HG02870 (cell line): Measurements from ENCODE around the gene TPCN1.

Experiments
- ATAC-seq: cut with Tn5 transposase; IDR thresholded peaks from one replicate; pipeline ENCODE4 v1.9.1; 2021; ENCODE audit warnings: mild to moderate bottlenecking, moderate library complexity; ENCODE audit not compliant: unreplicated experiment

TPCN1 gene

DNA sequence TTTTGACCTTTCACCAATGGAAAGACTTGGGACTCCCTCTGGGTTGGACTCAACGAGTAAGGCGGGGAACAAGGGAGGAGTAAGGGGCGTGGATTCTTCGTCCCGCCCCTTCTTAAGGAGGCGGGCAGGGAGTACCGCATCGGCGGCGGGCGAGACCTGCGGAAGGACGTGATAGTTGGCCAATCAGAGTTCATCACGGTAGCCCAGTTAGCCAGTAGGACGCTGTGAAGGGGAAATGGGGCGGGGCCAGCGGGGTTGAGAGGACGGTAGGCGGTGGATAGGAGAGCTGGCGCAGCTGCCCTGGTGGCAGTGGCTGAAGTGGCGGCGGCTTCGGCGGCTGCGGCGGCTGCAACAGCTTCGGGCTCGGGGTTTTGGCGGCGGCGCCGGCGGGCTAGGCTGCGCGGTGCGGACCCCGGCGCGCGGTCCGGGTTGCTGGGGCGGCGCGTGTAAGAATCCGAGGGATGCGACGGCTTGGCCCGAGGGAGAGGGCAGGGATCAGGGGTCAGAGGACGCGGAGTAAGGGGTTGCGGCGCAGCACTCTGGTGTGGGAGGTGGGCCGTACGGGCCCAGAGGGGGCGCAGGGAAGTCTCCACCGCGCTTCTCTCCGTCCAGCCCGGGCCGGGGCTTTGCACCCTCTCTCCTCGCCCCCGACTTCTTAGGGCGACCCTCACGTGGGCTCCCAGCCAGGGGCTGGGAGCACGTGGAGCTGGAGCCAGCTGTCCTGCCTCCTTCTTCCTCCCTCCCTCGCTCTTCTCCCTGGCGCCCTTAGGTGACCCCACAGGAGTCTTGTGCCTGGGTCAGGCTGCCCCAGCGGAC lies at the start of gene TPCN1:
Gene TPCN1 (plus strand): TSS at position 284 of the 816 bp plus-strand sequence. CDS start 5,389 bp downstream, outside the sequence.
- peak; percentile 87 for ATAC-seq

DNA sequence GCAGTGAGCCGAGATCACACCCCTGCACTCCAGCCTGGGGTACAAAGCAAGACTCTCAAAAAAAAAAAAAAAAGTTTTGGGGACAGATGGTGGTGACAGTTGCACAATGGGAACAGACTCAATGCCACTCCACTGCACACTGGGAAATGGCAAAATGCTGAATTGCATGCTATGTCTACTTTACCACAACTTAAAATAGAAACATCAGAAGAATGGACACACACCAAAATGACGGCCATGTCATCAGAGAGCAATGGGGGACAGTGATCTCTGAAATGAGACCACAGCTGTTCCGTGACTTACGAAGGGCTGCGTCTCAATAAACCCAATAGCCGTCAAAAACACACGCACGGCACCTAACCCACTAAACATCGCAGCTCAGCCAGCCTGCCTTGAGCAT lies 49.7 kb upstream of the TPCN1 start:
- ATAC-seq: no peak

DNA sequence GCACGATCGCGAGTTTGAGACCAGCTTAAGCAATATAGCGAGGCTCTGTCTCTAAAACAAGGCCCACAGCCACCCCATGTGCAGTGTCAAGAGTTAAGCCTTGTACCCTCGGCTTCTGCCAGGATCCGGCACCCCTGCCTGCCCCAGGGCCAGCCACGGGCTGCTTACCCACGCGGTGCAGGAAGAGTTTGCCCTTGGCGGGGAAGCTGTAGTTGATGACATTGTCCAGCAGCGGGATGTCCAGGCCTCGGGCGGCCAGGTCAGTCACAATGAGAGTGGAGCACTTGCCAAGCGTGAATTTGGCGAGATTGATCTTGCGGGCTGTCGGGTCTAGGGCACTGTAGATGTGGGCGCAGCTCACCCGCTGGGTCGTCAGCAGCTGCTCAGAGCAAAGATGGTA lies 49.1 kb upstream of the TPCN1 start:
- ATAC-seq: no peak

DNA sequence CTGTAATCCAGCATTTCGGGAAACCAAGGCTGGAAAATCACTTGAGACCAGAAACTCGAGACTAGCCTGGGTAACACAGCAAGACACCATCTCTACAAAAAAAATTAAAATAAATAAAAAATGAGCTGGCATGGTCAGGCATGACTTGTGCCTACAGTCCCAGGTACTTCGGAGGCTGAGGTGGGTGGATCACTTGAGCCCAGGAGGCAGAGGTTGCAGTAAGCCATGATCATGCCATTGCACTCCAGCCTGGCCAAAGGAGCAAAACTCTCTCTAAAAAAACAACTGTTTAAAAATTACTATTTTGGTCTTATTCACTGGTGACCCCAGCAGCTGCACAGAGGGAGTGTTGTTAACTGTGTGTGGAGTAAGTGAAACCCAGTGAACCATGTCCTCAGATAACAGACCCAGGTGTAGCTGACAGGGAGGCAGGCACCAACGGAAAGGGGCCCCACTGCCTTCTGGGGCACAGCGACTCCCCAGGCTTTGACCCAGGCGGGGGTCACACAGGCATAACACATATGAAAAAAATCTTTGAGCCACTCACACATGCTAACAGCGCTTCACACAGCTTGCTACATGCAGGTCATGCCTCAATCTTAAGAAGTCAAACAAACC lies 48.1 kb upstream of the TPCN1 start:
- ATAC-seq: peak; percentile 58

GRCh38 chr12:113174461-113175384 lies 46.5 kb upstream of the TPCN1 start:
- ATAC-seq: no peak

DNA sequence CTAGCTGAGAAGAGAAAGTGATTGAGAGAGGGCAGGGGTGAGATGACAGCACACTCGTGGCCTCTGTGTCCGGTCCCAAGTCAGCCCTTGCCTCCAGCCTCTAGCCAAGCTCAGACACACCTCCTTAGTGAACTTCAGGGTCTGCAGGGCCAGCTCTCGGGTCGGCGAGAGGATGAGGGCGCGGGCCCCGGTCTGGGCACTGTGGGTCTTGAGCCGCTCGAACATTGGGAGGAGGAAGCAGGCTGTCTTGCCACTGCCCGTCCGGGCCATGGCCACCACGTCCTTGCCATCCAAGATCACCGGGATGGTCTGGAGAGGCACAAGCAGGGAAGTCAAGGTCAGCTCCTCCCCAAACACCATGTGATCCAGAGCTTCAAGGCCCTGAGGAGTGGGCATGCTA lies 42.2 kb upstream of the TPCN1 start:
- ATAC-seq: no peak

DNA sequence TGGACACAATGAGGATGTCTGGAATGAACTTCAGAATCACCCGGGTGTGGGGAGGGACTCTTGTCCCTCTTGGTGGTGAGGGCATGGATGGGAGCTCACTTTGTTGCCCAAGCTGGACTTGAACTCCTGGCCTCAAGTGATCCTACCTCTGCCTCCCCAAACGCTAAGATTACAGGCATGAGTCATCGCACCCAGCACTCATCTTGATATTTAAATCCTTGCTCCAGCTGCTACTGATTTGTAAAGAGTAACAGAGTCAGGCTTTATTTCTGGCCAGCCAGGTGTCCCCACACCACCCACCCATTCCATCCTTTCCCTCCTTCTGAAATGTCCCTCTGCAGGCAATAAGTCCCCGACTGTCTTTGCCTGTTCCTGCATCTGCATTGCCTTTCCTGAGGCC lies 40.9 kb upstream of the TPCN1 start:
- no peak for ATAC-seq

DNA sequence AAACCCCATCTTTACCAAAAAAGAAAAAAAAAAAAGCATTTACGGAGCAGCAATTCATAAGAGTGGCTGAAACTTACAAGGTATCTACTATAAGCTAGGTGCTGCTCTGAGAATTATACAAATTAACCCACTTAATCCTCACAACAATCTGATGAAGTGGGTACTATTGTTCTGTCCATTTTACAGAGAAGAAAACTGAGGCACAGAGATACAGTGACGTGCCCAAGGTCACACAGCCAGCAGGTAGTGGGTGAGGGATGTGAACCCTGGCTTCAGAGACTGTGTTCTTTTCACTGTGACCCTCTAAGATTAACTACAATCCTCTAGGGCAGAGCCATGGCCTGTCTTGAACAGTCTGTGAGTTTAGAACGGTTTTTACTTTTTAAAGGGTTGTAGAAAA lies 39.3 kb upstream of the TPCN1 start:
- no peak for ATAC-seq

- no peak for ATAC-seq
Observed at GRCh38 chr12:113183030-113183589, 38.2 kb upstream of the TPCN1 start.

DNA sequence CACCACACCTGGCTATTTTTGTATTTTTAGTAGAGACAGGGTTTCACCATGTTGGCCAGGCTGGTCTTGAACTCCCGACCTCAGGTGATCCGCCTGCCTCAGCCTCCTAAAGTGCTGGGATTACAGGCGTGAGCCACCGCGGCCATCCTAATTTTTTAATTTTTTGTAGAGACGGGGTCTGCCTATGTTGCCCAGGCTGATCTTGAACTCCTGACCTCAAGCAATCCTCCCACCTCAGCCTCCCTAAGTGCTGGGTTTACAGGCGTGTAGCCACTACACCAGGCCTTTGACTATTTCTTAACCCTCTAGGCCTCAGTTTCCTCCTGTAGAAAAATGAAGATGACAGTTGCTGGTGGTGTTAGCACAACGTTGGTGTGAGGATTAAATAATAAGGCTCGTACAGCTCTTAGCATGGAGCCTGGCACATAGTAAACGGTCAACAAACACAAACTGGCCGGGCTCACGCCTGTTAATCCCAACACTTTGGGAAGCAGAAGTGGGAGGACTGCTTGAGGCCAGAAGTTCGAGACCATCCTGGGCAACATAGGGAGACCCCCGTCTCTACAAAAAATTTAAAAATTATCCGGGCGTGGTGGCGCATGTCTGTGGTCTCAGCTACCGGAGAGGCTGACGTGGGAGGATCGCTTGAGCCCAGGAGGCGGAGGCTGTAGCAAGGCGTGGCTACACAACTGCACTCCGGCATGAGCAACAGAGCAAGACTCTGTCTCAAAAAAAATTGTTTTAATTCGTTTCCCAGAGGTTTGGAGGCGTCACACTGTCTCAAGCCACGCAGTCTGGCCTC lies 37.0 kb upstream of the TPCN1 start:
- peak; percentile 52 for ATAC-seq

DNA sequence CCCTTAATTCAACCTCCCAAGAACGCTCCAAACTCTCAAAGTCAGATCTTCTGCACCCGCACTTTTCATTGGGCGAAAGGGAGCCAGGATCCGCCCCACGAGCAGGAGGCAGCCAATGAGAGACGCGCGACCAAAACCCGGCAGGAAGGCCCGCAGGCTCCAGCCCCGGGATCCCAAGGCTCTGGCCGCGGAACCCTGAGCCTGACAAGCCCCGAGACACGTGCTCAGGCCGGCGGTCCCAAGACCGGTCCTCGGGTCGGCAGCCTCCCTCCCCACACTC lies 36.4 kb upstream of the TPCN1 start:
- ATAC-seq: peak; percentile 81

GRCh38 chr12:113185180-113186032 lies 35.9 kb upstream of the TPCN1 start, which contains the start of the genes DDX54 and RITA1:
Gene DDX54, minus strand, starts transcription at chr12:113185478. Its CDS starts 27 bp downstream, at chr12:113185451.
Gene RITA1, plus strand, starts transcription at chr12:113185721. Its CDS starts 1,026 bp downstream, at chr12:113186747.
- ATAC-seq: peak; percentile 36

- ATAC-seq: no peak
Observed at GRCh38 chr12:113186033-113186365, 35.3 kb upstream of the TPCN1 start.

- no peak for ATAC-seq
Observed at GRCh38 chr12:113186666-113187325, 34.5 kb upstream of the TPCN1 start.

GRCh38 chr12:113189361-113189760 lies 31.9 kb upstream of the TPCN1 start:
- ATAC-seq: no peak

DNA sequence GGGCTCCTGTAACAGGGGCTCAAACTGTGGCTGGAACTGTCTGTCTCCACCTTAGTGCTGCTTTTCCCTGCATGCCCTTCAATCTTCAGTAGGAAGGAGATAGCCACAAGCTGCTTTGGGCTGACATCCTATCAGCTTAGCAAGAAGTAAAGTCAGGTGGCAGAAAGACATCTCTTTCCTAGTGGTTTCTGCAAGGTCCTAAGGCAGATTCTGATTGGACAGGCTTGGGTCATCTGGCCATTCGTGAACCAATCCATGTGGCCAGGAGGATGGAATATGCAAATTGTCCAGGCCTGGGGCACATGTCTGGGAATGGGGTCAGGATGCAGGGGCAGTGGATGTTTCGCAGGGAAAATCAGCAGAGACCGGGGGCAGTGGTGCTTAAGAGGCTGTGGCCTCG lies 30.5 kb upstream of the TPCN1 start:
- ATAC-seq: no peak

- ATAC-seq: no peak
Observed at GRCh38 chr12:113191227-113191626, 30.0 kb upstream of the TPCN1 start.

DNA sequence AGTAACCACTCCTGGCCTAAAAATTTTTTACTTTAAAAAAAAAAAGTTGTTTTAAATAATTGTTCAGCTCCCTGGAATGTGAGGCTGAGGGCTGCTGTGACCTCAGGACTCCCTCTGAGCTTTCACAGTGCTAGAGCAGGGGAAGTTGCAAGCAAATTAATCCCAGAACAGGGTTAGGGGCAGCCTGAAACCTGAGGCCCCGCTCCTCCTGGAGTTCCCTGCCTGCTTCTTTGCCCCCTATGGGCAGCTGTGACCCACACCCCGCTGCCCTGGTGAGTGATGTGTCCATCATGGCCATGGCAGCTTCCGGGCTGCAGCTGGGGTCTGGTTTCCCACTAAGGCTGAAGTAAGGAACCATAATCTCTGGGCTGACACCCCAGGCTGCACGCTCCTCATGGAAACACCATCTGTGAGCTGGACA lies 26.3 kb upstream of the TPCN1 start:
- ATAC-seq: no peak

DNA sequence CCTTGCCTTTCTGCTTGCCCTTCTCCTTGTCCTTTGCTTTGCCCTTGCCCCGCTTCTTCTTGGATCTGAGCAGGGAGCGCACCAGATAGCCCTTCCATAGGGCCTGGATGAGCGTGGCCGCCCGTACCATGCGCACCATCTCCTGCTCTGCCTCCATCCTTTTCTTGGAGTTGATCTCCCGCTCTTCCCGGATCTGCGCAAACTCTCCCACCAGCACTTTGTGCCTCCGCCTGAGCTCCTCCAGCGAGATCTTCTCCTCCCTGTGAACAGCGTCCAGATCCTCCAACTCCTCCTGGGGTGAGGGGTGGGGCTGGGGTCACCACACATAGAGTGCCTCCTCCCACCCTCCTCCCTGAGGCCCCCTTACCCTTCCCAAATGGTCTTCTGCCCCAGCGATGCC lies 25.7 kb upstream of the TPCN1 start:
- no peak for ATAC-seq
